GM23338 (cell line): ENCODE measurements around the gene KLHDC1.

ENCODE experiments used
- EZH2 ChIP-seq: fragments of 200-600 bp; sonication (generic); IDR thresholded peaks from one replicate; pipeline ENCODE4 v1.8.0; 2017; ENCODE audit warnings: antibody characterized with exemption, mild to moderate bottlenecking, low read depth; ENCODE audit not compliant: unreplicated experiment
- EZH2phosphoT487 ChIP-seq: fragments of 200-600 bp; sonication (generic); IDR thresholded peaks from one replicate; pipeline ENCODE4 v1.8.1; 2018; ENCODE audit warnings: antibody characterized with exemption; ENCODE audit not compliant: unreplicated experiment
- JUNB ChIP-seq: IDR thresholded peaks from one replicate; pipeline ENCODE4 v1.6.1; 2016; ENCODE audit warnings: antibody characterized with exemption; ENCODE audit not compliant: unreplicated experiment
- POLR2AphosphoS5 ChIP-seq: IDR thresholded peaks from 2 replicates; pipeline ENCODE4 v1.6.1; 2016; ENCODE audit warnings: antibody characterized with exemption, low read depth
- ZNF114 ChIP-seq: fragments of 250-450 bp; sonication (Bioruptor Pico); IDR thresholded peaks from 2 replicates; pipeline ENCODE4 v1.5.0; 2020; ENCODE audit warnings: mild to moderate bottlenecking, moderate library complexity
- TF ChIP-seq, protein P1 (sequence below), 2 experiments: fragments of 200-600 bp in 1 of 2; sonication (generic) in 1 of 2; conservative IDR thresholded peaks; 2 replicates each; pipeline versions ENCODE4 v1.5.1 to v1.6.1; 2016 to 2017; ENCODE audit warnings: antibody characterized with exemption in 2 of 2, low read depth in 2 of 2, mild to moderate bottlenecking in 2 of 2, moderate library complexity in 1 of 2

DNA sequence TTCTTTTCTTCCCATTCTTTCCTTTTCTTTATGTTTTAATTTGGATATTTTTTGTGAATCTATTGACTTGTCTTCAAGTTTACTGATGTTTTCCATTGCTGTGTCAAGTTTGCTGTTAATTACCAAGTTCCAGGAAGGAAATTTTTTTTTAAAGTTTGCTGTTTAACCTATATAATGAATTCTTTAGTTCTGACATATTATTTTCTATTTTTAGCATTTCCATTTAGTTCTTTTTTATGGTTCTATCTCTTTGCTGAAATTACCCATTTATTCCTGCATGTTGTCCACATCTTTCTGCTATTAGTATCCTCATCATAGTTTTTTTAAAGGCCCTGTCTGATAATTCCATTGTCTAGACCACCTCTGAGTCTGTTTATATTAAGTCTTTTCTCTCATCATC lies 27.8 kb downstream of the KLHDC1 start:
- no peak for TF ChIP-seq EZH2
- TF ChIP-seq POLR2AphosphoS5: no peak
- TF ChIP-seq, protein P1, sequence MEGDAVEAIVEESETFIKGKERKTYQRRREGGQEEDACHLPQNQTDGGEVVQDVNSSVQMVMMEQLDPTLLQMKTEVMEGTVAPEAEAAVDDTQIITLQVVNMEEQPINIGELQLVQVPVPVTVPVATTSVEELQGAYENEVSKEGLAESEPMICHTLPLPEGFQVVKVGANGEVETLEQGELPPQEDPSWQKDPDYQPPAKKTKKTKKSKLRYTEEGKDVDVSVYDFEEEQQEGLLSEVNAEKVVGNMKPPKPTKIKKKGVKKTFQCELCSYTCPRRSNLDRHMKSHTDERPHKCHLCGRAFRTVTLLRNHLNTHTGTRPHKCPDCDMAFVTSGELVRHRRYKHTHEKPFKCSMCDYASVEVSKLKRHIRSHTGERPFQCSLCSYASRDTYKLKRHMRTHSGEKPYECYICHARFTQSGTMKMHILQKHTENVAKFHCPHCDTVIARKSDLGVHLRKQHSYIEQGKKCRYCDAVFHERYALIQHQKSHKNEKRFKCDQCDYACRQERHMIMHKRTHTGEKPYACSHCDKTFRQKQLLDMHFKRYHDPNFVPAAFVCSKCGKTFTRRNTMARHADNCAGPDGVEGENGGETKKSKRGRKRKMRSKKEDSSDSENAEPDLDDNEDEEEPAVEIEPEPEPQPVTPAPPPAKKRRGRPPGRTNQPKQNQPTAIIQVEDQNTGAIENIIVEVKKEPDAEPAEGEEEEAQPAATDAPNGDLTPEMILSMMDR (conservative IDR thresholded peaks at IDR 0.05; ENCODE audit: low read depth in 2 of 2): no peak
- no peak for TF ChIP-seq ZNF114 (CRISPR knock-in tag)
- TF ChIP-seq JUNB: no peak
- no peak for TF ChIP-seq EZH2phosphoT487
